Measurements from ENCODE around the gene HRH3.

Gene HRH3

DNA sequence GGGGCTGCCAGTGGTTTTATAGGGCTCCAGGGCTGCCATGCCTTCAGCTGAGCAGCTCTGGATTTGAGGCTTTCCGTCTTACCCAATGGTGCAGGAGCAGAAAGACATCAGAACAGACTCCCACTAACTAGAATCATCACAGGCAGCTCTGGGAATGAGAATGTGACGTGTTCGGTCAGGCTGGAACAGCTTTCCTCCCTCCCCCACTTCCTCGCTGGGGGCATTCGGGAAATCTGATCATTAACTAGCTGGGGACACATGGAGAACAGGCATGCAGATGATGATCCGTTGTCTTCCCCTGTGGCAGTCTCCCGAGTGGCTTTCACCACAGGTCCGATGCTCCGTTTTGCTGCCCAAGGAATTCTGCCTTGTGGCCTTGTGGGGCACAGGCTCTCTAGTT, 42.8 kb downstream of the HRH3 start:
- Histone ChIP-seq H3K4me1 (ENCODE audit: insufficient read depth, low read length) (peaks cover 5% of the 10 kb centered on the region; the same call in 1 of the 2 replicates), H3K4me3 (ENCODE audit: low read length) (no peak overlapping the region), H3K27me3 (ENCODE audit: insufficient read depth, low read length) (no peaks in the 10 kb centered on the region), H3K9me3 (ENCODE audit: insufficient read depth, low read depth, low read length) (no peaks in the 10 kb centered on the region), H3K36me3 (ENCODE audit: insufficient read depth, low read depth, low read length) (peaks cover 49% of the 10 kb centered on the region), H3K27ac (ENCODE audit: low read length) (no peak overlapping the region), H3K9ac (ENCODE audit: low read depth, low read length) (no peak overlapping the region)

DNA sequence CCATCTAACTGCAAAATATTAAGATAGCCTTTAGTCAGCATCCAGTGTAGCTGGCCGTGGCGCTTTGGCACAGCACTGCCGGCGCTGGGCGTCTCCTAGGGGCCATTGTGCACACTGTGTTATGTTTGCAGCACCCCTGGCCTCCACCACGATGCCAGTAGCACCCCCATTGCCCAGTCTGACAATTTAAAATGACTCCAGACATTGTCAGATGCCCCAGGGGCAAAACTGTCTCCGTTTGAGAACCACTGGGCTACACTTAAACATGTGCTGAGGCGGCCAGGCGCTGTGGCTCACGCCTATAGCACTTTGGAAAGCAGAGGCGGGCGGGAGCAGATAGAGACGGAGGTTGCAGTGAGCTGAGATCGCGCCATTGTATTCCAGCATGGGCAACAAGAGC, 43.2 kb downstream of the HRH3 start:
- H3K9me3 ChIP-seq (ENCODE audit: insufficient read depth, low read depth, low read length): no peaks in the 10 kb centered on the region
- no peak overlapping the region for H3K4me3 ChIP-seq (ENCODE audit: low read length)
- no peak overlapping the region for H3K27ac ChIP-seq (ENCODE audit: low read length)
- H3K36me3 ChIP-seq (ENCODE audit: insufficient read depth, low read depth, low read length): peaks cover 46% of the 10 kb centered on the region
- H3K4me1 ChIP-seq (ENCODE audit: insufficient read depth, low read length): peaks cover 3% of the 10 kb centered on the region; the same call in 1 of the 2 replicates
- H3K27me3 ChIP-seq (ENCODE audit: insufficient read depth, low read length): no peaks in the 10 kb centered on the region
- H3K9ac ChIP-seq (ENCODE audit: low read depth, low read length): no peak overlapping the region

DNA sequence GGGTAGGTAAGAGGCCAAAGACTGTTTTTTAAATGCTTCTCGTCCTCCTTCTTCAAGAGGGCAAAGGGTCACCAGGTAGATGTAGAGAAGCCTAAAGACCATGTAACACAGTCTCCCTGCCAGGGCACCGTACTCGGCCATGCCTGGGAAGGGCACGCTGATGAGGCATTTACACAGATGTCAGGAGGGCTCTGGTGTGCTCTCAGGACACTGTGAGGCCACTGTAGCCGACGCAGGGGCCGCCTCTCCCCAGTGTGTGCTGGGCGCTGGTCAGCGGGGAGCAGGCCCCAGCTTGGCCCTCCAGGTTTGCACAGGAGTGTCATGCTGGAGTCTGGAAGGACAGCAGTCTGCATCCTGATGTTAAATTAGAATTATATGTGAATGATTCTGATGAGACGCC, 44.4 kb downstream of the HRH3 start:
- H3K27me3 ChIP-seq (ENCODE audit: insufficient read depth, low read length): no peaks in the 10 kb centered on the region
- no peaks in the 10 kb centered on the region for H3K4me1 ChIP-seq (ENCODE audit: insufficient read depth, low read length)
- H3K36me3 ChIP-seq (ENCODE audit: insufficient read depth, low read depth, low read length): peaks cover 47% of the 10 kb centered on the region
- H3K27ac ChIP-seq (ENCODE audit: low read length): no peak overlapping the region
- no peaks in the 10 kb centered on the region for H3K9me3 ChIP-seq (ENCODE audit: insufficient read depth, low read depth, low read length)
- no peak overlapping the region for H3K9ac ChIP-seq (ENCODE audit: low read depth, low read length)
- H3K4me3 ChIP-seq (ENCODE audit: low read length): no peak overlapping the region

DNA sequence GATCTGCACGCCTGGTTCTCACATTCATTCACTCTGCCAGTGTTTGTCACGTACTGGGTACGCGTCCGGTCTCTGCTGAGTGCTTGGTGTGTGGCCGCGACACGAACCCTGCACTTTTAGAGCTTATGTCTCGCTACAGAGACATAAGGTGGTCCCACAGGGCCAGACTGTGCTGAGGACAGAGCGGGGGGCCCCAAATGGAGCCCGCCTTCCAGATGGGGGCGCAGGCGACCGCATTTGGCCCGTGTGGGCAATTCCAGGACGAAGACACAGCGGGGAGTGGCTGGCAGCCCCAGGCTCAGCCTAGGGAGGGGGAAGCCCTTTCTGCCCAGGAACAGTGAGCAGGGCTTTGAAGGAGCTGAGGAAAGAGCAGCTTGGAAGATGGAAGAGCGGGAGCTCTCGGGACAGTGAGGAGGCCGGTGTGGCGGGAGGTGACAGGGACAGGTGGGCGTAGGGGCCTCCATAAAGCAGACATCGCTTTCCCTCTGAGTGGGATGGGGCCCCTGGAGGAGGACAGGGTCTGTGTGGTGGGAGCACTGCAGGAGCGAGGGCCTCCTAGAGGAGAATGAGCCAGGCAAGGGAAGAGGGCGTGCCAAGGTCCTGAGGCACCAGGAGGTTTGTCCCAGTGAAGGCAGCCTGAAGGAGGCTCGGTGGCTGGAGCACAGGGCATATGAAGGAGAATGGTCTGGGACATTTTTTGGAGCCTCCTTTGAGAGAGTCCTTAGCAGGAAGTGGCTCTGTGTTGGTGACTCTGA, 45.0 kb downstream of the HRH3 start:
- Histone ChIP-seq H3K9ac (ENCODE audit: low read depth, low read length) (no peak overlapping the region), H3K9me3 (ENCODE audit: insufficient read depth, low read depth, low read length) (no peaks in the 10 kb centered on the region), H3K27ac (ENCODE audit: low read length) (no peak overlapping the region), H3K4me3 (ENCODE audit: low read length) (no peak overlapping the region), H3K27me3 (ENCODE audit: insufficient read depth, low read length) (no peaks in the 10 kb centered on the region), H3K4me1 (ENCODE audit: insufficient read depth, low read length) (no peaks in the 10 kb centered on the region), H3K36me3 (ENCODE audit: insufficient read depth, low read depth, low read length) (peaks cover 43% of the 10 kb centered on the region)

DNA sequence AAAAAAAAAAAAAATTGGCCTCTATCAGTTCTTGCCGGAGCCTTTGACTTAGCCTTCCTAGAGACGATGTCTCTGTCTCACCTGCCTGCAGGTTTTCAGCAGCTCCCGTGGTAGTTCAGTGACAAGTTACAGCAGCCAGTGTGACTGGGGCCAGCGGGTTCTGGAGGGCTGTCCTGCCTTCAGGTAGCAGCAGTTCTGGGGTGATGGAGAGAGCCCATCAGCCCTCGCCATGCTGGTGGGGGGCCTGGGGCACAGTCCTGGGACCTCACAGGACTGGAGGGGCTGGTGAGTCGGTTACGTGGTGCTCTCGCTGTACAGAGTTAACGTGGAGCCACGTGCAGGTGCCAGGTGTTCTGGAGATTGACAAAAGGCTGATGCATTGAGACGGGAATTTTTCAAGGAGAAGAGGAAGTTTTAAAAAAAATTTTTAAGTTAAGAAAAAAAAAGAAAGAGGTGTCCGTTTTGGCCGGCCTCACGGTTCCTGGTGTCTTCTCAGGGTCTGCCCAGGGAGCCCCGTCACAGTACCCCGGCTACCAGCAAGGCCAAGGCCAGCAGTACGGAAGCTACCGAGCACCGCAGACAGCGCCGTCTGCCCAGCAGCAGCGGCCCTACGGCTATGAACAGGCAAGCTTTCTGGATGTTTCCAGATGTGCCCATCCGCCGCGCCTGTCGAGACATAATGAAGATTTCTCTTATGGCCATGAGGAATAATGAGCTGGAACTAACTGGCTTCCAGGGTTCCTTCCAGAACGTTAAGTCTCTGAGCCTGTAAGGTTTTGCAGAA, 45.9 kb downstream of the HRH3 start:
- H3K4me3 ChIP-seq (ENCODE audit: low read length): no peak overlapping the region
- no peaks in the 10 kb centered on the region for H3K9me3 ChIP-seq (ENCODE audit: insufficient read depth, low read depth, low read length)
- peaks cover 40% of the 10 kb centered on the region for H3K36me3 ChIP-seq (ENCODE audit: insufficient read depth, low read depth, low read length)
- no peak overlapping the region for H3K9ac ChIP-seq (ENCODE audit: low read depth, low read length)
- H3K4me1 ChIP-seq (ENCODE audit: insufficient read depth, low read length): no peaks in the 10 kb centered on the region
- H3K27ac ChIP-seq (ENCODE audit: low read length): no peak overlapping the region
- no peaks in the 10 kb centered on the region for H3K27me3 ChIP-seq (ENCODE audit: insufficient read depth, low read length)

DNA sequence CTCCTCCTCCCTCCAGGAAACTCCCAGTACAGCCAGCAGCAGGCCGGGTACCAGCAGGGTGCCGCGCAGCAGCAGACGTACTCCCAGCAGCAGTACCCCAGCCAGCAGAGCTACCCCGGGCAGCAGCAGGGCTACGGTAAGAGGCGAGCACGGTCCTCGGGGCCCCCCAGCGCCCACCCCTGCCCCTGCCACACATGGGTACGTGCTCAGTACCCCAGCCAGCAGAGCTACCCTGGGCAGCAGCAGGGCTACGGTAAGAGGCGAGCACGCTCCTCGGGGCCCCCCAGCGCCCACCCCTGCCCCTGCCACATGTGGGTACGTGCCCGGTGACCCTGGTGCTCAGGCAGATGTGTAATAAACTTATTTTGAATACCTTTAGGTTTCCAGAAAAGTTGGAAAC, 47.4 kb downstream of the HRH3 start:
- Histone ChIP-seq H3K27me3 (ENCODE audit: insufficient read depth, low read length) (no peaks in the 10 kb centered on the region), H3K9ac (ENCODE audit: low read depth, low read length) (no peak overlapping the region), H3K9me3 (ENCODE audit: insufficient read depth, low read depth, low read length) (no peaks in the 10 kb centered on the region), H3K4me3 (ENCODE audit: low read length) (no peak overlapping the region), H3K27ac (ENCODE audit: low read length) (no peak overlapping the region), H3K36me3 (ENCODE audit: insufficient read depth, low read depth, low read length) (peaks cover 47% of the 10 kb centered on the region), H3K4me1 (ENCODE audit: insufficient read depth, low read length) (no peaks in the 10 kb centered on the region)

DNA sequence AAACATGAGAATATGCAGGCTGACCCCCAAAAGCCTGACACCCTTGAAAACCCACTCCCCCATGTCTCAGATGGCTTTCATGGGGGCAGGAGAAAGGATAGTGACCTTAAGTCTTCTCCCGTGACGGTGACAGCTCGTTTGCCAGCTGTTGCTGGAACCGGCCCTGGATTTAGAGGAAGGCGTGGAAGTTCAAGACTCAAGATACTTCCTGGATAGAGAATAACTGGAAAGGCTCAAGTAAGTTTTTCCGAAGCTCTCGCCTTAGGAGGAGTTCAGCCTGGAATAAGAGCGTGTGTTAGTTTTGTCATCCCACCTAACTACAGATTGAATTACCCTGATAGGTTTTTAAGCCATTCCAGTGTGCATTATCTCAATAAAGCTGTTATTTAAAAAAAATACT, 48.8 kb downstream of the HRH3 start:
- Histone ChIP-seq H3K9me3 (ENCODE audit: insufficient read depth, low read depth, low read length) (no peaks in the 10 kb centered on the region), H3K9ac (ENCODE audit: low read depth, low read length) (no peak overlapping the region), H3K4me1 (ENCODE audit: insufficient read depth, low read length) (no peaks in the 10 kb centered on the region), H3K27me3 (ENCODE audit: insufficient read depth, low read length) (no peaks in the 10 kb centered on the region), H3K36me3 (ENCODE audit: insufficient read depth, low read depth, low read length) (peaks cover 54% of the 10 kb centered on the region), H3K27ac (ENCODE audit: low read length) (no peak overlapping the region), H3K4me3 (ENCODE audit: low read length) (no peak overlapping the region)

DNA sequence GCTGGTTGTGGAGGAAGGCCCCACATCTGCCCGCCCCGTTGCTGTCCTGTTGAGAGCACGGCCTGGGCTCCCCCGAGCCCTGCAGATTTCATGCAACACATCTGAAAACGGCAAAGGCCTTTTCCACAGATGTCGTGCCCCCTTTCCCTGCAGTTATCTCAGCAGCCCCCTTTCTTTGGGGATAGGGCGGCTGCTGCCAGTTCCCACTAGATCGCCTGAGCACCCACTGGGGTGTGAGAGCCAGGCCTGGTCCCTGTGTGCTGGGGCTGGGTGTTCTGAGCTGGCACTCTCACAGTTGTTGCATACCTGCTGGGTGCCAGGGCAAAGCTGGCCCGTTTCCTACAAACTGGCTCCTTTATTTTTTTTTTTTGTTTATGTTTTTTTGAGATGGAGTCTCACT, 49.5 kb downstream of the HRH3 start:
- Histone ChIP-seq H3K4me1 (ENCODE audit: insufficient read depth, low read length) (no peaks in the 10 kb centered on the region), H3K4me3 (ENCODE audit: low read length) (no peak overlapping the region), H3K27me3 (ENCODE audit: insufficient read depth, low read length) (no peaks in the 10 kb centered on the region), H3K9me3 (ENCODE audit: insufficient read depth, low read depth, low read length) (no peaks in the 10 kb centered on the region), H3K9ac (ENCODE audit: low read depth, low read length) (no peak overlapping the region), H3K27ac (ENCODE audit: low read length) (no peak overlapping the region), H3K36me3 (ENCODE audit: insufficient read depth, low read depth, low read length) (peaks cover 54% of the 10 kb centered on the region)

DNA sequence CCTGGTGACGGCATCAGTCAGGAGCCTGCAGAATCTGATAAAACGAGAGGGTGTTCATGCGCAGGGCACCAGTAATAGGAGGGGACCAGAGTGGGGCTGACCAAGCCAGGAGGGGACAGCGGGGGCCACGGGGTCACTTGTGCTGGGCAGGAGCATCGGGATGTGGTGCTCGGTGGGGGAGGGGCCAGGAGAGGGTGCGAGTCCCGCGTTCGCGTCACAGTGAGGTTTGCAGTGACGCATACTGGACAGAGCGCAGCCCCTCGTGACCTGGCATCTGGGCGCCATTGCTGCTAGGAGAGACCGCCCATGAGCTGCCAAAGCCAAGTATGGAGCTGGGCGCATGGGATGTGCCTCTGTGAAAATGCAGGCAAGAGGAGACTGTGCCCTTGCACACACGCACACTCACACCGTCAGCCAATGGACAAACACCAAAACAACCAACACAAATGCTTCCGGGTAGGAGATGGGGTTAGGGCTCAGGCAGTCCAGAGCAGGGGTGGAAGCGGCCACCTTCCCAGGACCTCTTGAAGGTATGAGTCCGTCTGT, 51.1 kb downstream of the HRH3 start:
- H3K4me3 ChIP-seq (ENCODE audit: low read length): no peak overlapping the region
- no peak overlapping the region for H3K27ac ChIP-seq (ENCODE audit: low read length)
- peaks cover 58% of the 10 kb centered on the region for H3K36me3 ChIP-seq (ENCODE audit: insufficient read depth, low read depth, low read length)
- no peaks in the 10 kb centered on the region for H3K9me3 ChIP-seq (ENCODE audit: insufficient read depth, low read depth, low read length)
- no peak overlapping the region for H3K9ac ChIP-seq (ENCODE audit: low read depth, low read length)
- no peaks in the 10 kb centered on the region for H3K4me1 ChIP-seq (ENCODE audit: insufficient read depth, low read length)
- no peaks in the 10 kb centered on the region for H3K27me3 ChIP-seq (ENCODE audit: insufficient read depth, low read length)

DNA sequence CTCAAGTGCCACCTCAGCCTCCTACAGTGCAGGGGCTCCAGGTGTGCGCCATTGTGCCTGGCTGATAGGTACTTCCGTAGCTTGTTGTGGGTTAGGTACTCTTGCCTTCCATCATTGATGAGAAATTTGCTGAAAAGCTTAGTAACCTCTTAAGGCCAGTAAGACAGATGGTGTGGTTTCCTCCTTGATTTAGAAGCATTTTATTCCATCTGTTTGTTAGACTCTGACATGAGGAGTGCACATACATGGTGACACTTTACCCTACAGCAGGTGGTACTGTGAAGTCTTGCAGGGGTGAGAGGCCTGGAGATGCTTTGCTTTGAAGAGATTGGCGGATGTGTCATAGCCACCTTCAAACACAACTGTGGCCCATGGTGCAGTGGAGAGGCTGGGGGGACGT, 52.0 kb downstream of the HRH3 start:
- Histone ChIP-seq H3K27me3 (ENCODE audit: insufficient read depth, low read length) (no peaks in the 10 kb centered on the region), H3K27ac (ENCODE audit: low read length) (no peak overlapping the region), H3K4me1 (ENCODE audit: insufficient read depth, low read length) (no peaks in the 10 kb centered on the region), H3K9ac (ENCODE audit: low read depth, low read length) (no peak overlapping the region), H3K9me3 (ENCODE audit: insufficient read depth, low read depth, low read length) (no peaks in the 10 kb centered on the region), H3K4me3 (ENCODE audit: low read length) (no peak overlapping the region), H3K36me3 (ENCODE audit: insufficient read depth, low read depth, low read length) (peaks cover 63% of the 10 kb centered on the region)

DNA sequence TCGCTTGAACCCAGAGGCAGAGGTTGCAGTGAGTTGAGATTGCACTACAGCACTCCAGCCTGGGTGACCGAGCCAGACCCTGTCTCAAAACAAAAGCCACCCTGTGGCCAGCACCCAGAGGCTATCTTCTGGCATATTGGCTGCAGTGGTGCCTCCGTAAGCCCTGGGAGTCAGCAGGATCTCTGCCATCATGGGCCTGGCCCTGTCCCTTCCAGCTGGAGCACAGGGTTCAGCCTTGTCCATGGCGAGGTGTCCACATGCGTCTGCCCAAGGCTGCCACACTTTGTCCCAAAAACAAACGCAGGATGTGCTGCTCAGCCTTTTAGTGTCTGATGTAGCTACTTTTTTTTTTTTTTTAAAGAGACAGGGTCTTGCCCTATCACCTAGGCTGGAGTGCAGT, 52.6 kb downstream of the HRH3 start:
- H3K27me3 ChIP-seq (ENCODE audit: insufficient read depth, low read length): no peaks in the 10 kb centered on the region
- H3K4me1 ChIP-seq (ENCODE audit: insufficient read depth, low read length): no peaks in the 10 kb centered on the region
- H3K9me3 ChIP-seq (ENCODE audit: insufficient read depth, low read depth, low read length): no peaks in the 10 kb centered on the region
- peaks cover 66% of the 10 kb centered on the region for H3K36me3 ChIP-seq (ENCODE audit: insufficient read depth, low read depth, low read length)
- no peak overlapping the region for H3K27ac ChIP-seq (ENCODE audit: low read length)
- no peak overlapping the region for H3K4me3 ChIP-seq (ENCODE audit: low read length)
- H3K9ac ChIP-seq (ENCODE audit: low read depth, low read length): no peak overlapping the region
